PC-3 (cell line): ENCODE data around the gene ARID3C.

Source experiments
- CTCF ChIP-seq: fragments of 300-600 bp; sonication (generic); conservative IDR thresholded peaks from 2 replicates; pipeline ENCODE4 v1.5.1; 2017; ENCODE audit warnings: antibody characterized with exemption, low read depth, mild to moderate bottlenecking, low read length
- EZH2 ChIP-seq: fragments of 300-600 bp; sonication (generic); IDR thresholded peaks from one replicate; pipeline ENCODE4 v1.6.1; 2017; ENCODE audit warnings: antibody characterized with exemption, mild to moderate bottlenecking, low read length; ENCODE audit not compliant: unreplicated experiment

GRCh38 chr9:34628656-34629490, at the start of gene ARID3C:
- TF ChIP-seq CTCF, result no peak
- no peak for TF ChIP-seq EZH2
